ENCODE measurements around the gene INO80C. TPM values are rescaled to one million over a fixed set of nuclear protein-coding genes. Genes with fewer than 3 reads are reported as not detected.
A peak's percentile ranks its signal among the peaks of the same experiment; 100 is the strongest.
"Not testable (repeated sequence)": the region's sequence is repeated elsewhere in the genome, so short reads cannot be mapped to it uniquely, and the experiment has no call there.

Gene INO80C
- total RNA-seq, 1 experiment from 2014 or later = 7.3 TPM

GRCh38 chr18:35506024-35506712, 8.4 kb upstream of the INO80C start:
- DNase-seq = no peak
- Histone ChIP-seq H3K9me3 (replicated peaks) (no peaks in the 10 kb centered on the region), H3K27ac (no peak overlapping the region), H3K4me1 (no peaks in the 10 kb centered on the region), H3K4me3 (no peak overlapping the region), H3K36me3 (no peaks in the 10 kb centered on the region), H3K27me3 (no peaks in the 10 kb centered on the region)

GRCh38 chr18:35504996-35505395, 7.2 kb upstream of the INO80C start:
- Histone ChIP-seq H3K27ac (no peak overlapping the region), H3K4me1 (no peaks in the 10 kb centered on the region), H3K9me3 (replicated peaks) (no peaks in the 10 kb centered on the region), H3K36me3 (no peaks in the 10 kb centered on the region), H3K27me3 (no peaks in the 10 kb centered on the region), H3K4me3 (no peak overlapping the region)
- DNase-seq = no peak

GRCh38 chr18:35502052-35502451, 4.3 kb upstream of the INO80C start:
- H3K4me3 ChIP-seq = no peak overlapping the region
- no peak overlapping the region for H3K27ac ChIP-seq
- H3K4me1 ChIP-seq = no peaks in the 10 kb centered on the region
- no peaks in the 10 kb centered on the region for H3K27me3 ChIP-seq
- no peaks in the 10 kb centered on the region for H3K9me3 ChIP-seq (replicated peaks)
- H3K36me3 ChIP-seq = no peaks in the 10 kb centered on the region
- no peak for DNase-seq

GRCh38 chr18:35501369-35501768, 3.6 kb upstream of the INO80C start:
- Histone ChIP-seq H3K27ac (no peak overlapping the region), H3K9me3 (replicated peaks) (no peaks in the 10 kb centered on the region), H3K4me1 (no peaks in the 10 kb centered on the region), H3K27me3 (no peaks in the 10 kb centered on the region), H3K36me3 (no peaks in the 10 kb centered on the region), H3K4me3 (no peak overlapping the region)
- no peak for DNase-seq

- Histone ChIP-seq H3K27me3 (no peaks in the 10 kb centered on the region), H3K4me1 (no peaks in the 10 kb centered on the region), H3K9me3 (replicated peaks) (no peaks in the 10 kb centered on the region), H3K4me3 (no peak overlapping the region), H3K27ac (no peak overlapping the region), H3K36me3 (no peaks in the 10 kb centered on the region)
- no peak for DNase-seq
These were observed 2.4 kb upstream of the INO80C start for GRCh38 chr18:35500113-35500512.

GRCh38 chr18:35497027-35497369, 762 bp downstream of the INO80C start:
- no peak for DNase-seq
- H3K4me3 ChIP-seq = peak overlapping the region; percentile 95
- no peaks in the 10 kb centered on the region for H3K9me3 ChIP-seq (replicated peaks)
- no peaks in the 10 kb centered on the region for H3K36me3 ChIP-seq
- H3K27me3 ChIP-seq = no peaks in the 10 kb centered on the region
- H3K4me1 ChIP-seq = no peaks in the 10 kb centered on the region
- H3K27ac ChIP-seq = peak overlapping the region; percentile 89

GRCh38 chr18:35495536-35496314, 2.0 kb downstream of the INO80C start:
- Histone ChIP-seq H3K4me1 (no peaks in the 10 kb centered on the region), H3K36me3 (no peaks in the 10 kb centered on the region), H3K4me3 (no peak overlapping the region), H3K27me3 (no peaks in the 10 kb centered on the region), H3K9me3 (replicated peaks) (no peaks in the 10 kb centered on the region), H3K27ac (no peak overlapping the region)
- no peak for DNase-seq

GRCh38 chr18:35494251-35495220, 3.2 kb downstream of the INO80C start:
- no peaks in the 10 kb centered on the region for H3K4me1 ChIP-seq
- no peaks in the 10 kb centered on the region for H3K9me3 ChIP-seq (replicated peaks)
- DNase-seq = no peak
- no peak overlapping the region for H3K27ac ChIP-seq
- H3K36me3 ChIP-seq = no peaks in the 10 kb centered on the region
- no peak overlapping the region for H3K4me3 ChIP-seq
- H3K27me3 ChIP-seq = no peaks in the 10 kb centered on the region

- Histone ChIP-seq H3K36me3 (no peaks in the 10 kb centered on the region), H3K9me3 (replicated peaks) (no peaks in the 10 kb centered on the region), H3K27ac (no peak overlapping the region), H3K4me3 (no peak overlapping the region), H3K4me1 (no peaks in the 10 kb centered on the region), H3K27me3 (no peaks in the 10 kb centered on the region)
- no peak for DNase-seq
These were observed 6.1 kb downstream of the INO80C start for GRCh38 chr18:35491700-35492077.

- Histone ChIP-seq H3K4me3 (no peak overlapping the region), H3K9me3 (replicated peaks) (no peaks in the 10 kb centered on the region), H3K27me3 (no peaks in the 10 kb centered on the region), H3K27ac (no peak overlapping the region), H3K4me1 (no peaks in the 10 kb centered on the region), H3K36me3 (no peaks in the 10 kb centered on the region)
- DNase-seq = no peak
These were observed 6.7 kb downstream of the INO80C start for GRCh38 chr18:35490894-35491699.

- DNase-seq = no peak
- no peaks in the 10 kb centered on the region for H3K27me3 ChIP-seq
- no peaks in the 10 kb centered on the region for H3K4me1 ChIP-seq
- H3K27ac ChIP-seq = no peak overlapping the region
- H3K4me3 ChIP-seq = no peak overlapping the region
- H3K36me3 ChIP-seq = no peaks in the 10 kb centered on the region
- no peaks in the 10 kb centered on the region for H3K9me3 ChIP-seq (replicated peaks)
These were observed 7.8 kb downstream of the INO80C start for GRCh38 chr18:35489913-35490490.

- not testable (repeated sequence) for H3K36me3 ChIP-seq; H3K9me3 ChIP-seq (replicated peaks); DNase-seq; H3K27ac ChIP-seq; H3K4me1 ChIP-seq; H3K4me3 ChIP-seq; H3K27me3 ChIP-seq
These were observed 8.5 kb downstream of the INO80C start for GRCh38 chr18:35489281-35489680.

- not testable (repeated sequence) for H3K4me3 ChIP-seq; H3K36me3 ChIP-seq; H3K9me3 ChIP-seq (replicated peaks); DNase-seq; H3K4me1 ChIP-seq; H3K27me3 ChIP-seq; H3K27ac ChIP-seq
These were observed 9.4 kb downstream of the INO80C start for GRCh38 chr18:35488396-35488795.

GRCh38 chr18:35487525-35487924, 10.2 kb downstream of the INO80C start:
- not testable (repeated sequence) for H3K27me3 ChIP-seq; H3K36me3 ChIP-seq; H3K4me1 ChIP-seq; H3K27ac ChIP-seq; H3K4me3 ChIP-seq; H3K9me3 ChIP-seq (replicated peaks); DNase-seq
